ENCODE data around the gene KCP. TPM values are rescaled to one million over a fixed set of nuclear protein-coding genes. Genes with fewer than 3 reads are reported as not detected.

KCP gene
- total and polyA plus RNA-seq, 9 donors = 0.05 to 1.8 (median 0.20) TPM; not detected in 4

DNA sequence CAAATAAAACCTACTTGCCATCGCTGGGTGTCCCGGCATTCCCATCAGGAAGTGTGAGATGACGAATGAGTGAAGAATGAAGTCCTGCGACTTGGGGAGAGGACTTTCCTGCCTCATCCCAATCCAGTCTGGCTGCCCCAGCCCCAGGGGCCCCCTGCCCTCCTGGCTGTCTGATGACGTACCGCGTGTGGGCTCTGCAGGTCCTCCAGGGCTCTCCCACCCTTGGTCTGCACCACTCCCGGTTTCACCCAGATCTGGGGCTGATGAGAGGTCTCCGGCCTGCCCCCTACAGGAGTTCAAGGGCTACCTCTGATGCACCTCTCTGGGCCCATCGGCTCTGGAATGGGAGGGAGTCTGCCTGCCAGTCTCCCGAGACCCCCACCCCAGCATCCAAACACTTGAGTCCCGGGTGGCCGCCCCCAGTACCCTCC, 38.1 kb downstream of the KCP start:
- no peak for TF ChIP-seq EP300 (IDR thresholded peaks at IDR 0.05)
- TF ChIP-seq POLR2A (IDR thresholded peaks at IDR 0.05) = no peak
- TF ChIP-seq, protein P1, sequence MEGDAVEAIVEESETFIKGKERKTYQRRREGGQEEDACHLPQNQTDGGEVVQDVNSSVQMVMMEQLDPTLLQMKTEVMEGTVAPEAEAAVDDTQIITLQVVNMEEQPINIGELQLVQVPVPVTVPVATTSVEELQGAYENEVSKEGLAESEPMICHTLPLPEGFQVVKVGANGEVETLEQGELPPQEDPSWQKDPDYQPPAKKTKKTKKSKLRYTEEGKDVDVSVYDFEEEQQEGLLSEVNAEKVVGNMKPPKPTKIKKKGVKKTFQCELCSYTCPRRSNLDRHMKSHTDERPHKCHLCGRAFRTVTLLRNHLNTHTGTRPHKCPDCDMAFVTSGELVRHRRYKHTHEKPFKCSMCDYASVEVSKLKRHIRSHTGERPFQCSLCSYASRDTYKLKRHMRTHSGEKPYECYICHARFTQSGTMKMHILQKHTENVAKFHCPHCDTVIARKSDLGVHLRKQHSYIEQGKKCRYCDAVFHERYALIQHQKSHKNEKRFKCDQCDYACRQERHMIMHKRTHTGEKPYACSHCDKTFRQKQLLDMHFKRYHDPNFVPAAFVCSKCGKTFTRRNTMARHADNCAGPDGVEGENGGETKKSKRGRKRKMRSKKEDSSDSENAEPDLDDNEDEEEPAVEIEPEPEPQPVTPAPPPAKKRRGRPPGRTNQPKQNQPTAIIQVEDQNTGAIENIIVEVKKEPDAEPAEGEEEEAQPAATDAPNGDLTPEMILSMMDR (IDR thresholded peaks at IDR 0.05) = no peak
- H3K36me3 ChIP-seq = no peaks in the 10 kb centered on the region
- no peak for DNase-seq
- no peak overlapping the region for H3K4me3 ChIP-seq
- H3K27me3 ChIP-seq = no peaks in the 10 kb centered on the region
- 54 to 63% (median 61%) methylated on average over 13 of the region's 13 CpGs for WGBS, 3 donors
- no peak overlapping the region for H3K27ac ChIP-seq
- intact Hi-C loops (cut with DNase I) = loop anchor here in 1 of 4 donors (10.0 kb wide), 1 partner anchor 258 kb away; no protein-coding TSS in a partner anchor
- peaks cover 4% of the 10 kb centered on the region for H3K4me1 ChIP-seq (ENCODE audit: insufficient read depth)
- H3K9me3 ChIP-seq = no peaks in the 10 kb centered on the region

DNA sequence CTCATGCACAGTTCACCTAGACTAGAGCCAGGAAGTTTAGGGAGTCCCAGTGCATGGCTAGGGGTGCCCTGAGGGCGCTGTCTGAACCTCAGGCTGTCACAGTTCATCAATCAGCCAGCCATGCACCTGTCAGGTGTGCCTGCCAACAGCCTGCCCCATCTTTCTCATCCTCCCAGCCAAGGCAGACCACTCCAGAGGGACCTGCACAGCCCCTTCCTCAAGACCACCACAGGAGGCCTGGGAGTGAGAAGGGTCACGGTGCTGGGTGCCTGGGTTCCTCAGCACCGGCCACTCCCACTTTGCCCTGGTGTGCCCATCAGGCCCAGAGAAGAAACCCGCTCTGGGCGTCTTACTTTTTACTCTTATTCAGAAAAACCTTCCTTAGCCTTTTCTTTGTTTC, 39.5 kb downstream of the KCP start:
- Histone ChIP-seq H3K36me3 (no peaks in the 10 kb centered on the region), H3K4me1 (ENCODE audit: insufficient read depth) (peaks cover 4% of the 10 kb centered on the region), H3K27ac (no peak overlapping the region), H3K4me3 (no peak overlapping the region), H3K27me3 (no peaks in the 10 kb centered on the region), H3K9me3 (no peaks in the 10 kb centered on the region)
- DNase-seq = no peak
- intact Hi-C loops (cut with DNase I) = loop anchor here in 1 of 4 donors (10.0 kb wide), 1 partner anchor 256 kb away; no protein-coding TSS in a partner anchor
- WGBS, 3 donors = 96 to 100% (median 98%) methylated on average over 5 of the region's 5 CpGs
- TF ChIP-seq POLR2A (IDR thresholded peaks at IDR 0.05) = no peak
- TF ChIP-seq, protein P1 (IDR thresholded peaks at IDR 0.05) = no peak
- TF ChIP-seq EP300 (IDR thresholded peaks at IDR 0.05) = no peak

DNA sequence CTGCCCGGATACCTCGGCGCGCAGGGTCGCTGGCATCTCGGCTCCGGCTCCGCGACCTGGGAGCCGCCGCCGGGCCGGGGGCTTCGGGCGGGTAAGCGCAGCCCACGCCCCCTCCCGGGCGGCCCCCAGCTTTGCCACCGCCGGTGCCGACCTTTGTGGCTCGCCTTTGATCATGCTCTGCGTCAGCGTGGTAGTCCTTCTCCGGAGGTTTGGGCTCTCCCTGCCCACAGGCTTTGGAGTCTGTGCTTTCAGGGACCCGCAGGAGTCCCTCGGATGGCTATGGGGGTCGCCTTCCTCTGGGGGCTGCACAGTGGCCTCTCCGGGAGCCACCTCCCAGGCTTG, 40.6 kb downstream of the KCP start:
- intact Hi-C loops (cut with DNase I) = loop anchor here in 1 of 4 donors (10.0 kb wide), 1 partner anchor 255 kb away; no protein-coding TSS in a partner anchor
- peaks cover 4% of the 10 kb centered on the region for H3K4me1 ChIP-seq (ENCODE audit: insufficient read depth)
- no peaks in the 10 kb centered on the region for H3K36me3 ChIP-seq
- DNase-seq = no peak
- H3K27me3 ChIP-seq = no peaks in the 10 kb centered on the region
- TF ChIP-seq, protein P1 (IDR thresholded peaks at IDR 0.05) = no peak
- TF ChIP-seq EP300 (IDR thresholded peaks at IDR 0.05) (no peak), POLR2A (IDR thresholded peaks at IDR 0.05) (no peak)
- 17 to 32% (median 20%) methylated on average over 16 to 30 of the region's 30 CpGs for WGBS, 3 donors
- H3K4me3 ChIP-seq = peak overlapping the region; percentile 33
- no peak overlapping the region for H3K27ac ChIP-seq
- H3K9me3 ChIP-seq = no peaks in the 10 kb centered on the region

DNA sequence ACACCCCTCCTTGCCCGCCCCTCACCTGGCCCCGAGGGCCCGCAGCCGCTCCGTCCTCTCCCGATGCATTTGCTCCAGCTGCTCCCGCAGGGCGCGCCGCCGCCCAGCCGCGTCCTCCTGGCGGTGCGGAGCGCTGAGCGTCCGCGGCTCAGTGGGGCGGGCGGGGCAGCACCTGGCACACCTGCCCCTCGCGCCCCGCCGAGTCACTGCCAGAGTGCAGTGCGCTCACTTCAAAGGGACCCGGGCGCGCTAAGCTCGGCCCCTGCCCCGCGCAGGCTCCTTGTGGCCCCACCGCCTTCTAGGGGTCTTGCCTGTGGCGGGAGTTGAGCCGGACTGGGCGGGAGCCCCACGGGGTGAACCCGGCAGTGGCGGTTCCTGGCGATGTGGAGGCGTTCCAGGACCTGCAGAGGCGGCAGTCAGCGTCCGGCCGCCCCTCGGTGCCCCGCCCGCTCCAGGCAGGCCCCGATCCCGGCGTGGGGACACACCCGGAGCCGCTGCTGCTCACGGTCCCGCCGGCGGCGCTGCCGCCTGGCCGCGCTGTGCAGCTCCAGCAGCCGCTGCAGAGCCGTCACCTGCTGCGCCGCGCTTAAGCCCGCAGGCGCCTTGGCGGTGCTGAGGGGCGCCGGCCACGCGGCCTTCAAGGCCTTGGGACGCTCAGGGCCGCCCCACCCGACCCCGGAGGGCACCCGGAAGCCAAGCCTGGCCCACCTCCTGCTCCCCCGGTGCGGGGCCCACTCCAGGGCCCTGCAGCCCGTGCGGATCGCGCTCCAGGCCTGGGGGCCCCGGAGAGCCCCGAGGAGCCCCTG, 41.2 kb downstream of the KCP start:
- WGBS, 3 donors = 1 to 2% (median 1%) methylated on average over 38 to 86 of the region's 86 CpGs

More for the DNA sequence above, 41.2 kb downstream of the KCP start:
- TF ChIP-seq EP300 (IDR thresholded peaks at IDR 0.05) (no peak), POLR2A (IDR thresholded peaks at IDR 0.05) (no peak)
- TF ChIP-seq, protein P1 (IDR thresholded peaks at IDR 0.05) = peak in 1 of 3 donors; percentile 19
- Histone ChIP-seq H3K27me3 (no peaks in the 10 kb centered on the region), H3K36me3 (no peaks in the 10 kb centered on the region), H3K4me1 (ENCODE audit: insufficient read depth) (peaks cover 4% of the 10 kb centered on the region), H3K9me3 (no peaks in the 10 kb centered on the region), H3K4me3 (peak overlapping the region; percentile 33), H3K27ac (no peak overlapping the region)
- DNase-seq = peak in 4 of 5 donors; percentile 36 to 58 (median 45)
- intact Hi-C loops (cut with DNase I) = no loop called here

All from ovary (tissue), 9 donors.